GM12891 (cell line): ENCODE data around the gene CCL17.
"Not testable (repeated sequence)": the region's sequence is repeated elsewhere in the genome, so short reads cannot be mapped to it uniquely, and the experiment has no call there.

Experiments used
- DNase-seq: peaks from one replicate; pipeline ENCODE4 v3.0.0; 2011; ENCODE audit warnings: low spot score; ENCODE audit not compliant: insufficient read length
- FAIRE-seq: peaks from 2 replicates; lab custom pipeline; 2011; peaks lifted over from hg19 to GRCh38; lab: Jason Lieb, UNC
- PAX5 ChIP-seq: IDR thresholded peaks from 2 replicates; pipeline ENCODE4 v1.6.1; 2011; ENCODE audit warnings: low read length, moderate library complexity, mild to moderate bottlenecking; ENCODE audit not compliant: insufficient read depth, severe bottlenecking
- POLR2A ChIP-seq: IDR thresholded peaks from 2 replicates; pipeline ENCODE4 v1.6.1; 2011; ENCODE audit warnings: low read depth, low read length, control low read depth
- POLR2AphosphoS5 ChIP-seq: IDR thresholded peaks from 2 replicates; pipeline ENCODE4 v1.6.1; 2011; ENCODE audit warnings: low read depth, low read length, control low read depth
- POU2F2 ChIP-seq: IDR thresholded peaks from 2 replicates; pipeline ENCODE4 v1.6.1; 2011; ENCODE audit warnings: low read depth, mild to moderate bottlenecking, control low read depth, low read length, moderate library complexity
- SPI1 ChIP-seq: IDR thresholded peaks from 2 replicates; pipeline ENCODE4 v1.6.1; 2011; ENCODE audit warnings: low read depth, low read length, control low read depth
- TAF1 ChIP-seq: IDR thresholded peaks from 2 replicates; pipeline ENCODE4 v1.6.1; 2011; ENCODE audit warnings: low read depth, low read length, control low read depth

The CCL17 gene

GRCh38 chr16:57426356-57426755, 21.8 kb downstream of the CCL17 start:
- FAIRE-seq: no peak

GRCh38 chr16:57427307-57427706, 22.7 kb downstream of the CCL17 start:
- TF ChIP-seq POU2F2 (no peak), PAX5 (no peak), POLR2AphosphoS5 (0 out of 2 replicates have a peak, but pooled peaks have one; percentile 15)
- DNase-seq (no peak), FAIRE-seq (peak; percentile 33)

More at GRCh38 chr16:57426356-57426755, 21.8 kb downstream of the CCL17 start:
- no peak for TF ChIP-seq PAX5
- no peak for TF ChIP-seq POLR2AphosphoS5
- no peak for TF ChIP-seq TAF1
- TF ChIP-seq POLR2A: no peak
- no peak for TF ChIP-seq POU2F2
- DNase-seq: no peak

GRCh38 chr16:57427824-57428223, 23.3 kb downstream of the CCL17 start:
- TF ChIP-seq POLR2A: no peak
- no peak for TF ChIP-seq SPI1
- TF ChIP-seq TAF1: no peak
- TF ChIP-seq POU2F2: no peak
- no peak for TF ChIP-seq POLR2AphosphoS5
- TF ChIP-seq PAX5: no peak
- FAIRE-seq (no peak), DNase-seq (no peak)

- FAIRE-seq (no peak), DNase-seq (no peak)
- TF ChIP-seq POLR2AphosphoS5 (no peak), POU2F2 (no peak), POLR2A (no peak), SPI1 (no peak), TAF1 (no peak), PAX5 (no peak)
These were observed 26.4 kb downstream of the CCL17 start for GRCh38 chr16:57430955-57431354.

- no peak for DNase-seq
- no peak for TF ChIP-seq POU2F2
- TF ChIP-seq TAF1: no peak
- TF ChIP-seq PAX5: no peak
- TF ChIP-seq POLR2A: no peak
- no peak for TF ChIP-seq POLR2AphosphoS5
- TF ChIP-seq SPI1: no peak
- no peak for FAIRE-seq
These were observed 27.9 kb downstream of the CCL17 start for GRCh38 chr16:57432505-57432904.

GRCh38 chr16:57432989-57433388, 28.4 kb downstream of the CCL17 start:
- no peak for FAIRE-seq
- no peak for DNase-seq
- TF ChIP-seq SPI1 (no peak), TAF1 (no peak), POLR2AphosphoS5 (no peak), POU2F2 (no peak), PAX5 (no peak), POLR2A (no peak)

- DNase-seq: no peak
- TF ChIP-seq POLR2A (no peak), SPI1 (no peak), PAX5 (no peak), TAF1 (no peak), POU2F2 (no peak), POLR2AphosphoS5 (no peak)
- FAIRE-seq: no peak
These were observed 29.4 kb downstream of the CCL17 start for GRCh38 chr16:57434003-57434402.

- FAIRE-seq (no peak), DNase-seq (no peak)
- TF ChIP-seq SPI1 (no peak), PAX5 (no peak), POU2F2 (no peak), POLR2AphosphoS5 (no peak), TAF1 (no peak), POLR2A (no peak)
These were observed 31.3 kb downstream of the CCL17 start for GRCh38 chr16:57435838-57436237.

- not testable (repeated sequence) for FAIRE-seq, DNase-seq
These were observed 35.4 kb downstream of the CCL17 start for GRCh38 chr16:57439947-57440346.

GRCh38 chr16:57440551-57440950, 36.0 kb downstream of the CCL17 start:
- FAIRE-seq, DNase-seq: not testable (repeated sequence)

- DNase-seq: no peak
- no peak for TF ChIP-seq SPI1
- TF ChIP-seq POLR2AphosphoS5: no peak
- no peak for TF ChIP-seq POU2F2
- FAIRE-seq: no peak
These were observed 40.1 kb downstream of the CCL17 start for GRCh38 chr16:57444711-57445110.

- no peak for FAIRE-seq
- no peak for DNase-seq
- no peak for TF ChIP-seq POLR2AphosphoS5
- no peak for TF ChIP-seq POLR2A
- TF ChIP-seq PAX5: no peak
- no peak for TF ChIP-seq TAF1
- TF ChIP-seq POU2F2: no peak
- no peak for TF ChIP-seq SPI1
These were observed 40.9 kb downstream of the CCL17 start for GRCh38 chr16:57445510-57445909.
